Nucleus accumbens (tissue), 56 donors: ENCODE data around the gene CD164L2.
A peak's percentile ranks its signal among the peaks of the same experiment; 100 is the strongest.
"Not testable (repeated sequence)": the region's sequence is repeated elsewhere in the genome, so short reads cannot be mapped to it uniquely, and the experiment has no call there.

Experiments used
- DNase-seq, 56 donors: peaks; one replicate each; lab custom pipeline; 2025; lab: John Stamatoyannopoulos, UW

Gene CD164L2

DNA sequence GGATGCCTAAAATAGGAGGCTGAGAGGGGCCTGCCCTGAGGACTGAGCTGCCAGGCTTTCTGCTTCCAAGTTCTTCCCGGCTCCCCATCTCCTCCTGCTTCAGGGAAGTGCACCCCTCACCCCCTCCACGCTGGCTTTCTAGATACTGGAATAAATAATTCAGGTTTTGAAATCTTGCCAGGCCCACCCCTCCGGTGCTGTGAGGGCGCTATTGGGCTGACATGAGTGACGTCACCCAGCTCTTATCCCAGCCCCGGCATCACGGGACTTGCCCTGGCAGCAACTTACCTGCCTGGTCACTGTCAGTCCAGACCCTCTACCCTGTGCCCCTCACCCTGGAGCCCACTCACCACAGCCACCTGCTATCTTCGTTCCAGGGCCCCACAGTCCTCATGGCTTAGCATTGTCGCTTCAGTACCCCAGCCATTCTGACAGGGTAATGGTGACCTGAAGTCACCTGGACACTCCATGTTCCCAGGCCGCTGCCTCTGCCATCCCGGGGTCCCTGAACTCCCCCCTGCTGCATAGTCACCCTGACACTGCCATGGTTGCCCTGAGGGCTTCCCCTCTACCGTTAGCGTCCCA lies 8.5 kb upstream of the CD164L2 start:
- peak in 38 of 56 donors; percentile 8 to 82 (median 45) for DNase-seq

DNA sequence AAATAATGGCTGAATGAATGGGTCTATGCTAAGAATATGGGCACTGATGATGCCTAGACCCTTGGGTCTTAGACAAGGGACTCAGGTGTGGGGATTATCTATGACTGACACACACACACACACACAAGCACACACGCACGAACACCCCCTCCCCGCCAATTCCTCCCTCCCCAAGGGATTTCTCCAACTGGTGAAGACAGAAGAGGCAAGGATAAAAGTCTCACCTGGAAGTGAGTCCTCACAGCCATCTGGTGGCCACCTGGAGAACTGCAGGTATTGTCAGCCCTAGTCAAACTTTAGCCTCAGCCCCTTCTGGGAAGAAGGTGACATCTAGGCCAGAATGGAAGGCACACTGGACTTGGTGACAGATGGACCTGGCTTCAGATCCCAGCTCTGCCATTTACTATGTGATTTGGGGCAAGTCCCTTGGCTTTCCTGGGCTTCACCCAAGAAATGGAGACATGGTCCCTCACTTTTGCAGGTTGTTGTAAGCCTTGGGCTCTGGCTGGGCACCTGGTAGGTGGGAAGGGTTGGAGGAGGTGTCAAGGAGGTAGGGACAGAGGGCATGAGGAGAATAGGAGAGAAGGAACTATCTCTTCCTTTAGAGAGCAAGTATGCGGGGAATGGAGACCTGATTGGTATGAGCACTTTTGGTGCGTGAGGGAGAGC lies 5.3 kb upstream of the CD164L2 start:
- DNase-seq, result peak in 19 of 56 donors; percentile 4 to 74 (median 32)

DNA sequence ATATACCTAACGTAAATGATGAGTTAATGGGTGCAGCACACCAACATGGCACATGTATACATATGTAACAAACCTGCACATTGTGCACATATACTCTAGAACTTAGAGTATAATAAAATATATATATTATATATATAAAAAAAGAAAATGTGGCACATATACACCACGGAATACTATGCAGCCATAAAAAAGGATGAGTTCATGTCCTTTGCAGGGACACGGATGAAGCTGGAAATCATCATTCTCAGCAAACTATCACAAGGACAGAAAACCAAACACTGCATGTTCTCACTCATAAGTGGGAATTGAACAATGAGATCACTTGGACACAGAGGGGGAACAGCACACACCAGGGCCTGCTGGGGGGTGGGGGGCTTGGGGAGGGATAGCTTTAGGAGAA lies 1.7 kb upstream of the CD164L2 start:
- not testable (repeated sequence) for DNase-seq

DNA sequence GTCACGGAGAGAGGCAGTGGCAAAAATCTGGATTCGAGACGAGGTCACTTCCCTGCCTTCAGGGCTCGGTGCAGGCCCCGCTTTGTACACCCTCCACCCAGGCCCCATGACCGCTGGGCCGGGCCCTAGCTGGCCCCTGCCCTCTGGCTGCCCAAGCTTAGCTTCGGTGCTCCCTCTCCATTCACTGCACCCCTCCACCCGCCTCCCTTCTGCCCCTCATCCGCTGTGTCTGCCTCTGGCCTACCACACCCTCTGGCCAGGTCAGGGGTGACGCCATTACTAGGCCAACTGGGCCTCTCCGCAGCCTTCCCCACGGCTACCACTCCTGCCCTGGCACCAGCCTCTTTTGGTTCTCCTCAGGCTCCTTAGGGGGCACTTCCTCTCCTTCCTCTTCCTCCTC lies 528 bp upstream of the CD164L2 start:
- no peak for DNase-seq

DNA sequence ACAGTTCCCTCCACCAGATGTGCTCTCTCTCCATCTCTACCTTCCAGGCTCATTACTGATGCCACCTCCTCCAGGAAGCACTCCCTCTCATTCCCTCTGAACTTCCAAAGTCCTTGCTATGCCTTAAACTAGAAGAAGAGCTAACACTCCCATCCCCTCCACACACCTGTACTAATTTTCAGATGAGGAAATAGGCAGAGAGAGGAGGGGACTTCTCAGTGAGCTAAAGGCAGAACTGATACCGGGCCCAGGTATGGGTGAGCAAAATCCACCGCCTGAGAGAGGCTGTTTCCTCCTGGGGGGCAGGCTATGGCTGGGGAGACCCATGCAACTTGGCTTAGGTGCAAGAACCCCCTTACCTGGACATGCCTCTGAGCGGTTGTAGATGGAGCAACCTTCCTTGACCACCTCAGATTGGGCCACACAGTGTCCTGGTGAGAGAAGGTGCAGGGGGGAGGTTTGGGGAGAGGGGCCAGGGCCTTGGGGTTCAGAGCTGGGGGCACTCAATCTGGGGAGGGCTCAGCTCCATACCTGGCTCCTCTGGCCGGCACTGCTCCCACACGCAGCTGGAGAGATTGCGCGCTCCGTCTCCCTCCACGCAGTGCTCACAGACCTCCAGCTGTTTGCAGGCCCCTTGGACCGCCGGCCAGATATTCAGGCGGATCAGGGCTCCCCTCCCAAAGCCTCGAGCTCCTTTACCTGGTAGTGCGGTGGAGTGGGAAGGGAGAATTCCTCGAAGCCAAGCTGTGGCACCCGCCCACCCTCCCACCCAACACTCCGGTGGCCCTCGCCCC lies 967 bp downstream of the CD164L2 start:
- DNase-seq, result no peak

DNA sequence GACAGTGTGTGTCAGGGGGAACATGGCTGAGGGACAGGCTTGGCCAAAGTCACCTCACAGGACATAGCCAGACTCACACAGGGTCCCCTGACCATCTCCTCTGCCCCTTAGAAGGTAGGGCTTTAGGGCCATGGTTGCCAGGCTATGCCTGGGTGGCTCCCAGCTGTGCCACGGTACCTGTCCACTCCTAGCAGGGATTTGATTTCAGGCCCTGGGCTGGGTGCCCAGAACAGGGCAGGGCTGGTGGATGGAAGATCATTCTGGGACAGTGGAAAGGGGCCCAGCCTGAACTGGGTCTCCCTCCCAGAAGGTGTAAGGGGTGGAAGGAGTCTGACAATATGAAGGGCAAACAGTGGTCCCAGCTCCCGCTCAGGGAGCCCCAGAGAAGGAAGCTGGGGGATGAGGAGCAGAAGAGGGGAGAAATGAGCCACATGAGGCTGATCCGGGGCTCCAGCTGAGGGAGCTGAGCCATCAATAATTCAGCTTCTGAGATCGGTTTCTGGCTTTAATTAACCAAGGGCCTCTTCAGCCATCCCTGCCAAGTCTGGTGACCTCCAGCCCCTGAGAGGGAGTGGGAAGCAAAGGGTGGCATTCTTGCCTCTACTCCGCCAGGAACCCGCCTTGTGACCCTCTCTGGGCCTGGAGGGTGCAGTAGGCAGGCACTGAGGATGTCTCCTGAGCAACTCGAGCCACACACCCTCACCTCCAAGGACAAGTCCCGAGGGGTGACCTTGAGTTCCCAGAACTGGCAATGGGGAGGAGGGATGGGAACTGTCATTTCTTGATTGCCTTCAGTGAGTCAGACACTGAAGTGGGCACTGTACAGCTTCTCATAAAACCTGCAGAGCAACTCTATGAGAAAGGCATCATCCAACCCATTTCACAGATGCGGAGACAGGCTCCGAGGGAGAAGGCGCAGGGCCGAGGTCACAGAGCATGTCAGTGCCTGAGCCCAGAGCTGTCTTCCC lies 2.1 kb downstream of the CD164L2 start:
- DNase-seq, result no peak

DNA sequence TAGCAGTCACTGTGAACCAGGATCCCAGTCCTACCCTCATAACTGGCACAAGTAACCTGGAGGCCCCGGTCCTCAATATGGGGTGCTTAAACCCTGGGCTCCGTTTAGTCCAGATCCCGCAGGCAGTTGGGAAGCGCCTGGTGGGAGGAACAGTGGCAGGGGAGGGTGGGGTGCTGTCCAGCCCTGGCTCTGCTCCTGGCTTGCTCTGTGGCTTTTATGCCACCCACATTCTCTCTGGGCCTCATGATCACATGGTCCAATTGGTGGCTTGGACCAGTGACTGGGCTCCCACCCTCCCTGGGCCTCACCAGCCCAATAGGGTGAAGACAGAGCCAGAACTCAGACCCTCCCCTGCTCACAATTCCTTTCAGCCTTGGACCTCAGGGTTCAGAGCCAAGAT lies 2.9 kb downstream of the CD164L2 start:
- DNase-seq, result no peak

DNA sequence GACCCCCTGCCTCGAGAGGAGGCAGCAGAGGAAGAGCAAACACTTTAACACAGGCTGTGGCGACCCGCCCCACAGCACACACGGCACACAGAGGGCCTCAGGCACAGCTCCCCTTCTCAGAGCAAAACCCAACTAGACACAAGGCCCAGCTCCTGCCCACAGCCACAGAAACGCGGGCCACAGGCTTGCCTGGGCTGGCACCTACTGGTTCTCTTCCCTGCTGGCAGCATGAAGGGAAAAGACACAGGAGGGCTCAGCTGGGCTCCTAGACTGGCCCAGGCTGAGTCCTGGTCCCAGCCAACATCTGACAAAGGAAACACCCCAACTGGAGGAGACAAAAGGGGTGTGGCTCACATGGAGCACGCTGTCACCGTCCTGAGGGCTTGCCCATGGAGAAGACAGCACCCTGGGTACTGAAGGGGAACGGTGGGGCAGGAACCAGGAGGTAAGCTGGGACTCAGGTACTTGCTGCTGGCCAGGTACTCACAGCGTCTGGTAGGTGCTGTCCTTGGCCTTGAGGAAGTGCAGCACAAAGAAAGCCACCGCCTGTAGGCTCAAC lies 3.5 kb downstream of the CD164L2 start:
- DNase-seq, result no peak

DNA sequence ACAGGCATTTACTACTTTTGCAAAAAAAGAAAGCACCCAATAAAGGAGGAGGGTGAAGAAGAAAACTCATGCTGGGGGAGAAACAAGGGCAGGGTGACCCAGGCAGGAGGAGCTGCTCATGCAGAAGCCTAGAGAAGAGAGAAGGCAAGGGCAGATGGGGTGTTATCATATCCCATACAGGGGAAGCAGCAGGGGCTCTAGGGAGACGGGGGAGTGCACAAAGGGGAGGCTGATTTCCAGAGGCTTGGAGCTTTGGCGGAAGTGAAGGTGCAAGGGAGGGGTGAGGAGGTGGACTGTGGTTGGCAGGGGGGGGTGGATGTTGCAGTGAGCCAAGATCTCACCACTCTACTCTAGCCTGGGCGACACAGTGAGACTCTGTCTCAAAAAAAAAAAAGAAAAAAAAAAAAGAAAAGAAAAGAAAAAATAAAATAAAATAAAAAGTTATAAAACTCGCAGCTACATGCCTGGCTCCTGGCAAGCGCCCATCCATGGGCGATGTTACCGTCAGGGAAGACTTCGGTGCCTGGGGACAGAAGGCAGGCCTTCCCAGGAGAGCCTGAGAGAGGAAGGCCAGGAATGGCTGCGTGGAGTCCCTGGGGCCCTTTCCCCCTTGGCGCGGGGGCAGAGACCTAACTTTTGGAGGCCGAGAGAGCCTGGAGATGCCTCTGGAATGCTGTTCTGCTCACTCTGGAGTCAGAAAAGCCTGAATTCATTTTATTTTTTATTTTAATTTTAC lies 5.2 kb downstream of the CD164L2 start:
- no peak for DNase-seq

DNA sequence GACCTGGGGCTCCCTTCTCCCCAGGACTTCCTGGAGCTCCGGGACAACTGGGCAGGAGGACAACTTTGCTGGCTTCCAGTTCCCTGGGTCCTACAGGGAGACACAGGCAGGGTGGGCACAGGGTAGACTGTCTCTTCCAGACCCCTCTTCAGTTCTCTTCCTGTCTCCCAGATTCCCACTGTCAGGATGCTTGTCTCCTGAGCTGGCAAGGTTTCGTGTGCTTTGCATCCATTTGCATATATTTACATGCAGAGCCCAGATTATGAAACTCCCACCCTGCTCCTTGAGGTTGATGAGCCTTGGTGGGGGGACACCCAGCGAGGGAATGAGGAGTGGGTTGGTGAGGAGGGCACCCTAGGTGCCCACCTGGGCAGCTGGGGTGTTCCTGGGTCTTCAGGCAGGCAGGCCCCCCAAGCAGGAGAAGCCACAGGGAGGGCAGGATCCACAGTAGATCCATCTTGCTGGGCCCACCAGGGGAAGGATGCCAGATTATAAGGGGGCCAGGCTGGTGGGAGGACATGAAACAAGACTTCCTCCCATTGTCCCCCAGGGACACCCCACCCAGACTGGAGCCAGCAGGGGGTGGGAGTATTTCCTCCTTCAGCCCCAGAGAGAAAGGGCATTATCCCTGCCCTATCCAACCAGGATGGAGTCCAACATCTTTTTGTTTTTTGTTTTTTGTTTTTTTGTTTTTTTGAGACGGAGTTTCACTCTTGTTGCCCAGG lies 8.6 kb downstream of the CD164L2 start, which contains the start of gene FCN3:
Gene FCN3 (minus strand): TSS at position 463 of the 725 bp plus-strand sequence. CDS start 6 bp downstream, at position 457.
- no peak for DNase-seq

DNA sequence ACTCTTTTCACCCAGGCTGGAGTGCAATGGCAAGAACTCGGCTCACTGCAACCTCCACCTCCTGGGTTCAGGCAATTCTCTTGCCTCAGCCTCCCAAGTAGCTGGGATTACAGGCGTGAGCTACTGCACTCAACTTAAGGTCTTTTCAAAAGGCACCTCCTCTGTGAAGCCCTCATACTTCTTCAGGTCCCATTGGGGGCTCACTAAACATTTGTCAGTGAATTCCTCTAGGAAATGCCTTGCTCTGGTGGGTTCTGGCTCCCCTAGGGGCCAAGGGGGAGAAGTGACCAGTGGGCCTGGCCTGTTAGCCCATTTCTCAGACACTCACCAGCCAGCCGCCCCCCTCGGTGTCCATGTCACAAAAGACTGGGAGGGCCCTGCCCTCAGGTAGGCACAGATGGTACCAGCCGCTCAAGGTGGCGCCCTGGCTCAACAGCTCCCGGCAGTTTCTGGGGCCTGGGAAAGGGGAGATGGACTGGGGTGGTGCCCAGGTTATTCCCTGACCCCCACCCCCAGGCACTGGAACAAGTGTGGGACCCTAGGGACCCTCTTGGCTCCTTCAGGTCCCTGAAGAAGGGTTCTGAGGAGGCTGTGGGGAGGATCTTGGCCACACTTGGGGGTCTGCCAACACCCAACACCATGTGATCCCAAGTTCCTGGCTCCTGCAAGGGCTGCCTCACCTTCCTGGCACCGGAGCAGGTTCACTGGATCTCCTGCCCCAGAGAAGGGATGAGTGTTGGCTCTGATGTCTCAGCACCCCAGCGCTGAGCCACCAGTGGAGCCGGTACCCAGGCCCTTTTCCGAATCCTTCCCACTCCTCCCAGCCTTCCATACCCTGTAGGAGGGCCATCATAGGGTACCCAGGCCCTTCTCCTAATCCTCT lies 10.1 kb downstream of the CD164L2 start:
- no peak for DNase-seq

DNA sequence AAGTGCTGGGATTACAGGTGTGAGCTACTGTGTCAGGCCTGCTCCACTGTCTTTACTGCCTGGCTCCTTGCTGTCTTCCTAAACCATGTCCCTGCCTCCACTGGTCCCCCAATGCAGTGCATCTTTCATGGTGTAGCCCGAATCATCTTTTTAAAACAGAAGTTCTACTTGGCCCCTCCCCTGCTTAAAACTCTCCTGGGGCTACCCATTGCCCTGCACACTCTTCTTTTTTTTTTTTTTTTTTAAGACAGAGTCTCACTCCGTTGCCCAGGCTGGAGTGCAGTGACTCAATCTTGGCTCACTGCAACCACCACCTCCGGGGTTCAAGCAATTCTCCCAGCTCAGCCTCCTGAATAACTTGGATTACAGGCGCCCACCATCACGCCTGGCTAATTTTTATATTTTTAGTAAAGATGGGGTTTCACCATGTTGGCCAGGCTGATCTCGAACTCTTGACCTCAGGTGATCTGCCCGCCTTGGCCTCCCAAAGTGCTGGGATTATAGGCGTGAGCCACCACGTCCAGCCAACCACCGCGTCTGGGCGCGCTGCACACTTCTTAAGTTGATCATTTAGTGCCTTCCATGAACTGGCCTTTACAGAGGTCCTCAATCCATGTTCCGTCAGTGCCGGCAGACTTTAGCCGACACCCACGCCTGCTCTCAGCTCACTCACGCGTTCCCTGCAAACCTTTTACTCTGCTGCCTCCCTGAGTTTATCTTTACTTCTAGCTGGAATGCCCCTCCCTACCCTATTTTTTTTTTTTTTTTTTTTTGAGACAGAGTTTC lies 10.9 kb downstream of the CD164L2 start:
- no peak for DNase-seq

DNA sequence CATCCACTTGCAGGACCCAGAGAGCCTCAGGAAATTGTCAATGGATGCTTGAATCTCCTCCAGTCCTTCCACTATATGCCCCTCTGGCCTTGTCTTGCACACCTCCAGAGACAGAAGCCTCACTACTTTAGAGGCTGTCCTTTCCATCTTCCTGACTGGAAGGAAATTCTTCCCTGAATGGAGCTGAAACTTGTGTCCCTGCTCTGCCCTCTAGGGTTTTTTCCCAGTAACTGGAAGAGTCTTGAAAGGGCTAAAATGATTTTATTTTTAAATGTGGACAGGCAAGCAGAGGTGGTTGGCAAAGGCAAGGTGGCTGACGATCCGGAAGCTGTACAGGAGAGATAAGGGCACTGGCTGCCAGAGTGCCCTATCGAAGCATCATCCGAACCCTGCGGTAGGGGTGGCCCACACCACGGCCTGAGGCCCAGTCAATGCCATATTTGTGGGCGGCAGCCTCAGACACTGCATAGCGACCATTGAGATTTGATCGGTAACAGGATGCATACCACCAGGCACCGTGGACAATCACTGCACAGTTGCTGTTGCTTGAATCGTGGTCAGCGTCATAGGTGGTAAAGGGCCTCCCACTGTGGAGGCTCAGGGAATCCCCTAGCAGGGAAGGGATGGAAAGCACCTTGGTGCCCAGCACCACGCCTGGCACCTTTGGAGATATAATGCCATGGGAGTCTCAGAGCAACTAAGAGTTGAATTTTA lies 14.1 kb downstream of the CD164L2 start:
- DNase-seq, result no peak

DNA sequence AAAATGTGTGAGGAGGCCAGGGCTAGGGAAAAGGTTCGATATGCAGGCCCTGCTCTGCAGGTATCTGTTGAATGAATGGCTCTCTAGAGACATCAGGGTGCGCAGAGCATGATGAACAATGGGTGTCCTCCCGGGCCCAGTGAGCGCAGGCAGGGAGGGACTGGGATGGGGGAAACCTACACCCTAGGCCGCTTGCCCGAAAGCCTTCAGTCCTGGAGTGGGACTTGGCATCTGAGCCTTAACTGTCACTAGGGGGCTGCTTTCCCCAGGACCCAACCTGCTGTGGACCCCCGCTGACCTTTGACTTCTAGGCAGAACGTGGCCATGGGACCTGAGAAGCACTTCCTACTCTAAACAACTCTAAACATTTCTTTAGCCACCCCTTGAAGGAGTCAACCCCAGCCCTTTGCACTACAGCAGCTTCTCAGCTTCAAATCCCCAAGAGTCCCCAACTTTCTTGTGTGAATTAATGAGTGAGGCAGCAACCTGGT lies 15.9 kb downstream of the CD164L2 start:
- no peak for DNase-seq

DNA sequence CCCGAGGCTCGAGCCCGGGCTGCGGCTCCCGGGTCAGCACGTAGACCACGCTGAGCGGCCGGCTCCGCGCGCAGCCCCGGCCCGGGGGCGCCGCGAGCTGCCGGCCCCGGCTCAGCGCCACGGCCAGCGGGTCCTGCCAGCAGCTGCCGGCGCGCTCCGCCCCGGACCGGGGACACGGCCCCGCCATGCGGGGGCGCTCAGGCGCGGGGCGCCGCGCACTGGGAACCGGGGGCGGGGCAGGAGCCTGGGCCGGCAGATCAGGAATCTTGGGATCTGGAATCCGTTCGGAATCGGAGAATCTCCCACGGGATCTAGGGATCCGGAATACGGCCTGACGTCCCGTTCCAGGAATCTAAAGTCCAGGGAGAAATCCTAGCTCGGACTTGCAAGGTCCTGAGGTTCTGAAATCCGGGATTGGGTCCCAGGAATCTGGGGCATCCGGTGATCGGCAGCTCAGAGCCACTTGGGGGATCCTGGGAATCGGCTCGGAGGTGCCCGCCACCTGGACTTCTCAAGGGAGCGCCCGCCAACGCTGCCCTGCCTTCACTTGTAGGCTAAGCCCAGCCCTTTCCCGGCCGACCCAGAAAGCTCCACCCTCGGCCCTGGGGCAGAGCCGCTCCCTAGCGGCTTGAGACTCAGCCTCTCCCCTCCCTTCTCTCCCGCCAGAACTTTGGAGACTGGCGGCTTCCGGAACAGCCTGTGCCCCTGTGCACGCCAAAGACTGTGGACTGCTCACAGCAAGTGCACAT lies 16.5 kb downstream of the CD164L2 start, which contains the start of gene MAP3K6:
Gene MAP3K6 (minus strand): TSS at position 551 of the 749 bp plus-strand sequence. CDS start 364 bp downstream, at position 187.
- peak in 37 of 56 donors; percentile 6 to 64 (median 32) for DNase-seq
